Transverse colon (tissue), 4 donors: Measurements from ENCODE around the gene CD244. TPM values are rescaled to one million over a fixed set of nuclear protein-coding genes. Genes with fewer than 3 reads are reported as not detected.
"Not testable (repeated sequence)": the region's sequence is repeated elsewhere in the genome, so short reads cannot be mapped to it uniquely, and the experiment has no call there.

Source experiments
- DNase-seq: peaks from one replicate; pipeline ENCODE4 v3.0.0-alpha.2; 2019
- H3K27ac ChIP-seq, 4 donors: fragments of 200-600 bp; sonication (generic); 2 replicates each; pipeline ENCODE4 v1.5.1; 2016 to 2018; ENCODE audit warnings: inconsistent platforms in 4 of 4
- H3K27me3 ChIP-seq: fragments of 200-600 bp; sonication (generic); 2 replicates; pipeline ENCODE4 v1.5.1; 2017; ENCODE audit warnings: inconsistent platforms
- H3K36me3 ChIP-seq, 4 donors: fragments of 200-600 bp; sonication (generic); 2 replicates each; pipeline ENCODE4 v1.5.1; 2017 to 2019; ENCODE audit warnings: inconsistent platforms in 4 of 4
- H3K4me1 ChIP-seq, 4 donors: fragments of 200-600 bp; sonication (generic); 2 replicates each; pipeline ENCODE4 v1.5.1; 2017 to 2020; ENCODE audit warnings: inconsistent platforms in 4 of 4
- H3K4me3 ChIP-seq, 4 donors: fragments of 200-600 bp; sonication (generic); 1 replicate in 1 of 4; 2 replicates in 3 of 4; pipeline versions ENCODE4 v1.5.1 to v1.6.1; 2017 to 2019; ENCODE audit warnings: inconsistent platforms in 4 of 4
- H3K9me3 ChIP-seq, 2 donors: fragments of 200-600 bp; sonication (generic); 2 replicates each; pipeline ENCODE4 v1.5.1; 2017 to 2019; ENCODE audit warnings: inconsistent platforms in 2 of 2
- CTCF ChIP-seq, 5 experiments: fragments of 200-600 bp in 3 of 5; fragments of 450-650 bp in 2 of 5; sonication (generic) in 3 of 5; IDR thresholded peaks; 1 replicate in 2 of 5; 2 replicates in 3 of 5; pipeline ENCODE4 v1.5.1; 2016 to 2017; ENCODE audit warnings: antibody characterized with exemption in 5 of 5, inconsistent platforms in 3 of 5, mild to moderate bottlenecking in 2 of 5, moderate library complexity in 1 of 5
- EP300 ChIP-seq: sonication (generic); formaldehyde crosslinking; IDR thresholded peaks from one replicate; pipeline ENCODE4 v1.6.1; 2017; ENCODE audit warnings: antibody characterized with exemption, low read depth
- POLR2A ChIP-seq: fragments of 450-650 bp; IDR thresholded peaks from one replicate; pipeline ENCODE4 v1.6.1; 2016; ENCODE audit warnings: antibody characterized with exemption, mild to moderate bottlenecking, moderate library complexity
- POLR2AphosphoS5 ChIP-seq, 3 donors: sonication (generic); formaldehyde crosslinking; IDR thresholded peaks; one replicate each; pipeline ENCODE4 v1.6.1; 2016; ENCODE audit warnings: antibody characterized with exemption in 3 of 3
- WGBS, 2 donors: methylation state at CpG; one replicate each; pipeline ENCODE4 v1.1.5; 2018; ENCODE audit warnings: low coverage in 1 of 2; 5-methylcytosine and 5-hydroxymethylcytosine counted together
- in situ Hi-C, 4 donors: fragments of 200-750 bp; cut with MboI; loops; one replicate each; pipeline versions ENCODE4 v1.15.0 to v1.15.1; 2017; ENCODE audit warnings: low sequenced_read_pairs in 3 of 4, low pct_ligation_motif_present in 1 of 4, low pct_unique_long_range_greater_than_20kb in 1 of 4
- intact Hi-C: fragments of 100-400 bp; cut with DNase I; formaldehyde crosslinking; loops from one replicate; pipeline ENCODE4 v1.15.1; 2023; ENCODE audit warnings: low total_unique reads
- total RNA-seq, 4 donors: library from RNA; depleted of rRNA; stranded (reverse); fragments of >200 nt; gene quantifications; one replicate each; pipeline ENCODE4 v1.1.0, GENCODE V29; 2016

The CD244 gene
- total RNA-seq, 4 donors from 2014 or later = 0.48 to 0.55 TPM; not detected in 2

DNA sequence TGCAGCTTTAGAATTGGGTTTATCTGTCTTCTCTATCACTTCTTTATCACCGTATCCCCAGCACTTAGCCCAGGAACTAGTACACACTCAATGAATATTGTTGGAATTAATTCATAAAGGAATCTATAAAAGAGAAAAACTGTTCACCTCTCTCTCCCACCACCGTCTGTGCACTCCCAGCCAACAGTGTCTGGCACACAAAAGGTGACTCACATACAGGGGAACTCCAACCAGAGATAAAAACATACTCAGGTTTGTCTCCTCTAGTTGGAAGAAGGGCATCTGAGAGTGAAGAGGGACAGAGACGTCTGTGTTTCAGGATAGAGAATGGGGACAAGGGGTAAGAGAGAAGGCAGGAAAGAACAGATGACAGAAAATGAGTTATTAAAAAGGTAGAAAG lies 12.2 kb upstream of the CD244 start:
- WGBS, 2 donors = 46 to 70% methylated on average over 3 of the region's 3 CpGs
- DNase-seq = no peak
- TF ChIP-seq CTCF (IDR thresholded peaks at IDR 0.05) (no peak), POLR2AphosphoS5 (IDR thresholded peaks at IDR 0.05) (no peak), EP300 (no peak), POLR2A (no peak)
- H3K36me3 ChIP-seq = no peaks in the 10 kb centered on the region
- in situ Hi-C loops (no loop called here), intact Hi-C loops (no loop called here)
- H3K4me1 ChIP-seq = no peaks in the 10 kb centered on the region
- H3K27me3 ChIP-seq = no peaks in the 10 kb centered on the region
- H3K4me3 ChIP-seq = no peak overlapping the region
- no peaks in the 10 kb centered on the region for H3K9me3 ChIP-seq
- no peak overlapping the region for H3K27ac ChIP-seq

DNA sequence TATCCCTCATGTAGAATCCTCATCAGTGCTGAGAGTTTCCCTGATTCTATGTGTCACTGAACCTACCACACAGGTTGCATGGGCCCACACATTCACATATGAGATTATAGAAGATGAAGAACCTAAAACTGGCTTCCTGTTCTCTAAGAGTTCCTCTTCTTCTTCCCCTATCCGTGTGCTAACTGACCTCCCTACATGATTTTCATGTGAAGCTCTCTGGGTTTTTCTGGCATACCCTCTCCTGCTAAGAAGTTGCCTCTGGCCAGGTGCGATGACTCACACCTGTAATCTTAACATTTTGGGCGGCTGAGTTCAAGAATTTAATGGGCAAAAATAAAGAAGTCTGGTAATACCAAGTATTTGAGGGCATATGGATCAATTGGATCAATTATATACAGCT lies 5.5 kb upstream of the CD244 start:
- no peaks in the 10 kb centered on the region for H3K27me3 ChIP-seq

GRCh38 chr1:160867651-160868050 lies 5.0 kb upstream of the CD244 start:
- H3K4me1 ChIP-seq, DNase-seq, H3K4me3 ChIP-seq, in situ Hi-C loops, H3K27me3 ChIP-seq, H3K9me3 ChIP-seq, H3K36me3 ChIP-seq, intact Hi-C loops, H3K27ac ChIP-seq: not testable (repeated sequence)
- WGBS, 2 donors = 49 to 83% methylated on average over 2 to 4 of the region's 4 CpGs

More for the DNA sequence above, 5.5 kb upstream of the CD244 start:
- Histone ChIP-seq H3K27ac (no peak overlapping the region), H3K4me3 (no peak overlapping the region), H3K9me3 (no peaks in the 10 kb centered on the region), H3K36me3 (no peaks in the 10 kb centered on the region), H3K4me1 (peaks cover 0 to 9% (median 0%) of the 10 kb centered on the region in 4 donors)
- no peak for TF ChIP-seq EP300
- intact Hi-C loops (no loop called here), in situ Hi-C loops (no loop called here)
- 73 to 82% methylated on average over 3 of the region's 3 CpGs for WGBS, 2 donors
- DNase-seq = no peak

DNA sequence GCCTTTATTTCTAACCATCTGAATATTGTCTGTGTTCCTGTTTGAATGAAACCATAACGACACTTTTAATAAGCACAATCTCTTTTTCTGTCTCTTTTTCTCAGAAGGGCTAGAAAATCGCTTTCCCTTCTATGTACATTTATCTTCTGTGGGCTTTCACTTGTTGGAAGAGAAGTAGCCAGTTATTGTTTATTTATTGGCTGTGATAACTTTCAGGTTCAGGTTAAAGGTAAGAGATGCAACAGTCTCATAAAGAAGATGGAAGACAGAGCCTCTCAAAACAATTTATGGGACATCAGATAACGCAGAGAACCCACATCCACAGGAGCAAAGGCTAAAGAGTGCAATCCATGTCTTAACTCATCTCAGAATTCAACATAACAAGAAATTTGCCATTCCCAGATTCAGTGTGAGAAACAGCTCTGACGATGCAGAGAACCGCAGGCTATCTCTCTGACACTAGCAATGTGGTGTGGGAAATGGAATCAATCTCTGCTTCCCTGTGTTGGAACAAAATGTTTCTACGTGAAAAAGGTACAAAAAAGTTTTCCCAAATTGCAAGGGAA lies 4.1 kb upstream of the CD244 start:
- no peak for DNase-seq
- no peaks in the 10 kb centered on the region for H3K36me3 ChIP-seq
- intact Hi-C loops = no loop called here
- H3K9me3 ChIP-seq = no peaks in the 10 kb centered on the region
- peaks cover 0 to 9% (median 0%) of the 10 kb centered on the region in 4 donors for H3K4me1 ChIP-seq
- no peak overlapping the region for H3K4me3 ChIP-seq
- no peak for TF ChIP-seq CTCF (IDR thresholded peaks at IDR 0.05)
- no peak for TF ChIP-seq POLR2AphosphoS5 (IDR thresholded peaks at IDR 0.05)
- no peak for TF ChIP-seq EP300
- no peak for TF ChIP-seq POLR2A
- 70 to 74% methylated on average over 6 of the region's 6 CpGs for WGBS, 2 donors
- in situ Hi-C loops = no loop called here
- H3K27me3 ChIP-seq = no peaks in the 10 kb centered on the region
- no peak overlapping the region for H3K27ac ChIP-seq

DNA sequence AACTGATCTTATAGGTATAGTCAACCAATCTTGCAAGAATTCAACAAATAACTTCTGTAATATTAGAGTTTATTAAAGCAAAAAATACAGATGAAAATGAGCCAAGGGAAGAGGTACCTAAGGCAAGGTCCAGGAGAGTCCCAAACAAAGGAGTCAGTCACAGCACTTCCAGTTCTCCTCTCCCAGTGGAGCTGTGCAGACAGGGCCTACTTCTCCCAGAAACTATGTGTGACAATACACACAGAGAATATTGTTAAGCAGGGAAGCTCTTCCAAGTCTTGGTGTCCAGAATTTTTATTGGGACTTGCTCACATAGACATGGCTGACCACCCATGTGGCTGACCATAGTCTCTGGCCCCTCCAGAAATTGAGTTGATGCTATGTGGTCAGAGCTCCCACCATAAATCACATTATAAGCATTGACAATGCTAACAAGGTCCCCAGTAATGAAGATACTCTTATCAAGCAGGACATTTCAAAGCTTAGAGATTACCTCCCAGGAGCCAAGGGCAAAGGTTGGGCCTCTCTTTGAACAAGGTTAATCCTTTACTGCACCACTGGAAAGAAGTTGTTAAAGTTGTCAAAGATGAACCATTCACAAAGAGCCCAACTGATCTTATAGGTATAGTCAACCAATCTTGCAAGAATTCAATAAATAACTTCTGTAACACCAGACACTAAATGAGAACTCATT lies 3.5 kb upstream of the CD244 start:
- Histone ChIP-seq H3K4me1 (peaks cover 0 to 9% (median 0%) of the 10 kb centered on the region in 4 donors), H3K27me3 (no peaks in the 10 kb centered on the region), H3K4me3 (no peak overlapping the region), H3K27ac (no peak overlapping the region), H3K36me3 (no peaks in the 10 kb centered on the region), H3K9me3 (no peaks in the 10 kb centered on the region)
- no peak for DNase-seq
- in situ Hi-C loops = no loop called here
- intact Hi-C loops = no loop called here
- TF ChIP-seq EP300 = no peak
- TF ChIP-seq CTCF (IDR thresholded peaks at IDR 0.05) = no peak
- no peak for TF ChIP-seq POLR2A
- TF ChIP-seq POLR2AphosphoS5 (IDR thresholded peaks at IDR 0.05) = no peak
